Measurements from ENCODE around the gene RAPGEF4.
"Not testable (repeated sequence)": the region's sequence is repeated elsewhere in the genome, so short reads cannot be mapped to it uniquely, and the experiment has no call there.

RAPGEF4 gene

GRCh38 chr2:172770887-172771286 lies 35.2 kb downstream of the RAPGEF4 start:
- DNase-seq (ENCODE audit: low read depth in 1 of 2, low spot score in 1 of 2) = no peak

GRCh38 chr2:172772633-172773032 lies 37.0 kb downstream of the RAPGEF4 start:
- no peak for DNase-seq (ENCODE audit: low read depth in 1 of 2, low spot score in 1 of 2)

DNA sequence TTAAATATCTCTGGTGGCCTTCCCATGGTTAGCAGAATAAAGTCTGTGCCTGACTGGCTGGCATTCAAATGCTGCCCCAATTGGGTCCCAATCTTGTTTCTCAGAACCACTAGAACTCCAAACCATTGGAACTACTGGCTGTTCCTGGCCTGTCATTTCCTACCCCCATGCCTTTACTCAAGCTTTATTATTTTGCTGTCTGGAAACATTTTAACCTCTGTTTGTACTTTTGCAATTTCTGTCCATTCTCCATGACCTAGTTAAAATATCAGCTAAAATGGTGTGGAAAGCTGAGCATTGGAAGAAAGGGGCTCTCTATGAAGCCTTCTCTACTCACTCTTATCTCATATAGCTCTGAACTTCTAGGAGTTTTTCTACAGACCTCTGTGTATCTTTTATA lies 38.7 kb downstream of the RAPGEF4 start:
- no peak for DNase-seq (ENCODE audit: low read depth in 1 of 2, low spot score in 1 of 2)

- DNase-seq (ENCODE audit: low read depth in 1 of 2, low spot score in 1 of 2) = no peak
Observed at GRCh38 chr2:172775319-172775718, 39.7 kb downstream of the RAPGEF4 start.

DNA sequence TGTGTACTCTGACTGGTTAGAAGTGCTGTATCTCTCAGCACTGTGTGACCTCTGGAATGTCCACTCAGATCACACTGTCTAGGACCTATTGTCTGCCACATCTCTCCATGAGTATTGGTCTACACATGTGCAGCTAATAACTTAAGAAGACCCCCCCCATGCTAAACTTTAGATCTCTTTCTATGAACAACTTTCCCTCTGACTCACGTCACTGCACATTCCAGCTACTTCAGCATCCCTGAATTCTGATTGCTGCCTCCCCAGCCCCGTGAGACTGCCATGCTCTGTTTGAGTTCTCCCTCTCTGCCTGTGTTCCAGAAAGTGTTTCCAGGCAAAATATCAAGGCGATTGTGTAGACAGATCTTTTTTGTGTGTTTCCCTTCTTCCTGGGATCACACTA lies 41.8 kb downstream of the RAPGEF4 start:
- no peak for DNase-seq (ENCODE audit: low read depth in 1 of 2, low spot score in 1 of 2)

GRCh38 chr2:172782506-172783164 lies 47.0 kb downstream of the RAPGEF4 start:
- DNase-seq (ENCODE audit: low read depth in 1 of 2, low spot score in 1 of 2) = no peak

DNA sequence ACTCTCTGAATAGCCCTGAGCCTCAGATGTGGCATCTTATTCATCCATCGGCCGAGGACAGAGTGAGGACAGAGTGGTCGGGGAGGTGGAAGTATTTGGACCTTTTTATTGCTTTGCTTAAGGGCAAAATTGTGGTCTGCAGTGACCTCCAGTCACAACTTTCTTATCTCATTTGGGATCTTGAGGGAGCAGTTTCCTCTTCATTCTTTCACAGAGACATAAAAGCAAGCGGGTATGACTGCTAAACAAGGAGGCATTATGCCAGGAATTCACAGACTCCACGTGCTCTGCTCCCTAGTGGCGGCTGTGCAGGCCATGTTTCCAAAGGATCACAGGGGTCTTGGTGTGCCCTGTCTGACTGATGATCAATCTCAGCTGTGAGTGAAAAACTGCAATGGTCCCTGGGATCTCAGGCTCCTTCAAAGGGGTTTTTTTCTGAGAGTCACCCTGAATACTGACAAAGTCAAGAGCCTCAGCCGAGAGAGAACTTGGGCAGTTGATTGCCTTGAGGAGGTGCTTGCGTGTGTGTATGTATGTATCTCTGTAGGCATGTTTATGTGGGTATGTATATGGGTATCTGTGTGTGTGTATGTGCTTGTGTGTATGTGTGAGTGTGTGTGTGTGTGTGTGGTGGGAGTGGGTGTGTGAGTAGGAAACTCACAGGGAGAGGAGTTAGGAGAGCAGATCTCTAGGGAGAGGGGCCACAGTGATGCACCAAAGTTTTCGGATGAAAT lies 47.7 kb downstream of the RAPGEF4 start:
- DNase-seq (ENCODE audit: low read depth in 1 of 2, low spot score in 1 of 2) = no peak

DNA sequence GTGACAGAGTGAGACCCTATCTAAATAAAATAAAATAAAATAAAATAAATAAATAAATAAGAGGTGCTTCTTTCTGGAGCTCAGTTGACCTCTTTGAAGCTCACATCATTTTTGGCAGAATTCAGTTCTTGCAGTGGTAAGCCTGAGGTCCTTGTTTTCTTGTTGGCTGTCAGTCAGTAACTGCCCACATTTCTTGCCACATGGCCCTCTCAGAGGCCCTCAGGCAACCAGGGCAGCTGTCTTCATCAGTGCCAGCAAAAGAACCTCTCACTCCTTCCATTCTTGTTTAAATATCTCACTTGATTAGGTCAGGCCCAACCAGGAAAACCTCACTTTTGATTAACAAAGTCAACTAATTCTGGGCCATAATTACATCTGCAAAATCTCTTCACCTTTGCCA lies 53.2 kb downstream of the RAPGEF4 start:
- DNase-seq (ENCODE audit: low read depth in 1 of 2, low spot score in 1 of 2) = no peak

GRCh38 chr2:172790404-172790803 lies 54.8 kb downstream of the RAPGEF4 start:
- DNase-seq (ENCODE audit: low read depth in 1 of 2, low spot score in 1 of 2) = no peak

- no peak for DNase-seq (ENCODE audit: low read depth in 1 of 2, low spot score in 1 of 2)
Observed at GRCh38 chr2:172791953-172792352, 56.3 kb downstream of the RAPGEF4 start.

DNA sequence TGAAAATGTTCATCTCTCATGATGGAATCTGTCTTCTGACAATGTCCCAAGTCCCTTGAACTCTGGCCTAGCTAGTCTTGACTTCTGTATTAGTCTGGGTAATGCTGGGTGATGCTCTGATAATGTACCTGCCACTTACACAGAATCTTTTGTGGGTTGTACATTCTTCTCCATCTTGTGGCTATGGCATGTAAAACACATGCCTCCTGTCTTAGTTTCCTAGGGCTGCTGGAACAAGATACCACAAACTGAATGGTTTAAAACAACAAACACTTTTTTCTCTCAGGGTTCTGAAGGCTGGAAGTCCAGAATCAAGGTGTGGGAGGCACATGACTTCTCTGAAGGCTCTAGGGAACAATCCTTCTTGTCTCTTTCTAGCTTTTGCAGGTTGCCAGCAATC lies 57.1 kb downstream of the RAPGEF4 start:
- DNase-seq (ENCODE audit: low read depth in 1 of 2, low spot score in 1 of 2) = no peak

- not testable (repeated sequence) for DNase-seq (ENCODE audit: low read depth in 1 of 2, low spot score in 1 of 2)
Observed at GRCh38 chr2:172803308-172803707, 67.7 kb downstream of the RAPGEF4 start.

GRCh38 chr2:172804423-172804822 lies 68.8 kb downstream of the RAPGEF4 start:
- DNase-seq (ENCODE audit: low read depth in 1 of 2, low spot score in 1 of 2) = no peak

- no peak for DNase-seq (ENCODE audit: low read depth in 1 of 2, low spot score in 1 of 2)
Observed at GRCh38 chr2:172806493-172806892, 70.8 kb downstream of the RAPGEF4 start.

- no peak for DNase-seq (ENCODE audit: low read depth in 1 of 2, low spot score in 1 of 2)
Observed at GRCh38 chr2:172806996-172807395, 71.4 kb downstream of the RAPGEF4 start.

GRCh38 chr2:172808156-172808555 lies 72.5 kb downstream of the RAPGEF4 start:
- DNase-seq (ENCODE audit: low read depth in 1 of 2, low spot score in 1 of 2) = no peak

GRCh38 chr2:172811027-172811426 lies 75.4 kb downstream of the RAPGEF4 start:
- no peak for DNase-seq (ENCODE audit: low read depth in 1 of 2, low spot score in 1 of 2)

DNA sequence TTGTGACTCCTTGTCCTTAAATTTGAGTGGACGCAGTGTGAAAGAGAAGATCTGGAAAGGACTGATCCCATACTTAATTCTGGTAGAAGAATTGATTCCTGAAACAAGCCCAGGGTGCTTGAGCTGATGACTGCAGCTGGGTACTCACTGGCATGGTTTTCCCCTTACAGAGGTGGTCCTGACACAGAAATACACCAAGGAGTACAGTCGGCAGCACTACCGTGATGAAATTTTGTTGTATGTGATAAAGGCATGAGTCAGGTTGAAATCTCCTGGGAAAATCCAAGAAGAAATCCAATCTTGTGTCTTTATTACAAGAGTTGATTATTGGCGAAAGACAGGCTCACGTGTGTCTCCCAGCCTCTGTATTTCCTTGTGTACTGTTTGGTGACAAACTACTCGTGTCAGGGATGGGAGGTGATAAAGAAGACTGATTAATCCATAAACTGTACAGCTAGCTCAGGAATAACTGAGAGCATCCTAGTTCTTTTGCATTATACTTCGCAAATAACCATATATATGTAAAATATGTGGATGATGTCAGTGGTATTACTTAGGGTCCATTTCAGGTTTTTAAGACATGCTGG lies 76.6 kb downstream of the RAPGEF4 start:
- no peak for DNase-seq (ENCODE audit: low read depth in 1 of 2, low spot score in 1 of 2)

DNA sequence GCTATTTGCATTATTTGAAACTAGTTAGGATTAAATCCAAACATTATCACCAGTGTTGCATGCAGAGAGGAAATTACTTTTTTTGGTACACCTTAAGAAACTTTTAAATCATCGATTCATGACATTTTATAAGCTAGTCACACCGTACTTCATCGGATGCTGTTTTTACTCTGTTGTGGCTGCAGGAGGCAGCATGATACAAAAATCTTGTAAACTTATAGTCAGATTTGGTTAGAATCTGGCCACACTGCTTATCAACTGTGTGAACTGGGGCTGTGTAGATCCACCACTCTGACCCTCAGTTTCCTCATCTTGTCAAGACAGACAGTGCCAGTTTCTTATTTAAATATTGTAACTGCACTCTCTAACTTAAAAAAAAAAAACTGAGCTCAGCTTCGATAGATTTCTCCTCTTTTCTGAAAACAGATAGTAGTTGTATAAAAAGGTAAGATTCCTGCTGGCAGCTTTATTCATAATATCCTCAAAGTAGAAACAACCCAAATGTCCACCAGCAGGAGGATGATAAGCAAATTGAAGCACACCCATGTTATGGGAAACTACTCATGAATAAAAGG lies 77.8 kb downstream of the RAPGEF4 start:
- no peak for DNase-seq (ENCODE audit: low read depth in 1 of 2, low spot score in 1 of 2)

DNA sequence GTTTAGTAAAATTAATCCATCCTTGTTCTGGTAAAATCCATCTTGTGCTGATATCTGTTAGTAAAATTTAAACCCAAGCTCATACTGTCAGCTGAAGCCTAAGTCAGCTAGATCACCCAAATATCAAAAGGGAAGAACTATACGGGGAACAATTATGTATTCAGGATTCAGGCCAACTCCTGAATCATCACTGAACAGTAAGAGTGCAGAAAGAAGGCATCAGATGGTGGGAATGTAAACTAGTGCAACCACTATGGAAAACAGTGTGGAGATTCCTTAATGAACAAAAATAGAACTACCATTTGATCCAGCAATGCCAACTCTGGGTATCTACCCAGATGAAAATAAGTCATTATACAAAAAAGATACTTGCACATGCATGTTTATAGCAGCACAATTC lies 81.8 kb downstream of the RAPGEF4 start:
- DNase-seq (ENCODE audit: low read depth in 1 of 2, low spot score in 1 of 2) = no peak

DNA sequence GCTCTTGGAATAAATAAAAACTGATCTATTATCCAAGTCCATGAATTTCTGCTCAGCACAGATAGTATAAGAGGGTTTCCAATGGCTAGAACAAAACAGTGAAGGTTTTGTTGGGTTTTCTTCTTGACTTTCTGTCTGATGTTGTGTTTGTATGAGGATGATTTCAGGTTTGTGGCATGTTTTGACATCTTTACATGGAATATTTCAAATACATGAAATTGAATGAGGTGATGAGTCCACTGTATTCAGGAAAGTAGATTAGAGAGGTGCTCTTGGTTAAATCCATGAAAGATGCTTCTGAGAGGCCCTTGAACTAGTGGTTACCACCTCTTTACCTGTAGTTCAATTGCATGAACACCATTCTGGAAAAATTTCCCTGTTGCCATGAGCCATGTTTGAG lies 84.3 kb downstream of the RAPGEF4 start:
- no peak for DNase-seq (ENCODE audit: low read depth in 1 of 2, low spot score in 1 of 2)
